IMR-90 (cell line): ENCODE measurements around the gene CYP26A1. TPM values are rescaled to one million over a fixed set of nuclear protein-coding genes. Genes with fewer than 3 reads are reported as not detected.

Experiments
- ATAC-seq: fragments of 200-7000 bp; cut with Tn5 transposase; 2 replicates; pipeline ENCODE4 v1.9.1; 2020; ENCODE audit warnings: low read depth, mild to moderate bottlenecking, moderate library complexity
- BruUV-seq: library from RNA; stranded (reverse); fragments of 400-500 nt; replicated peaks from 2 replicates; lab custom pipeline; 2021; lab: Mats Ljungman, UMichigan
- CTCF ChIA-PET: fragments of 300-600 bp; formaldehyde crosslinking; extraction: SDS; loops from one replicate; lab custom pipeline; 2021; ENCODE audit warnings: antibody characterized with exemption; lab: Yijun Ruan, JAX
- POLR2A ChIA-PET: fragments of 300-600 bp; sonication (Branson Sonifier 250); formaldehyde crosslinking; loops from one replicate; lab custom pipeline; 2022; ENCODE audit warnings: antibody characterized with exemption; ENCODE audit not compliant: unreplicated experiment; lab: Charles Lee
- DNase-seq: peaks from one replicate; pipeline ENCODE4 v3.0.0; 2013
- H2AFZ ChIP-seq: replicated peaks from 2 replicates; pipeline ENCODE3; 2013; ENCODE audit warnings: low read length, mild to moderate bottlenecking; ENCODE audit not compliant: poor library complexity
- H2AK5ac ChIP-seq: 2 replicates; pipeline ENCODE4 v1.6.1; 2013; ENCODE audit warnings: low read depth, low read length, inconsistent platforms
- H2AK9ac ChIP-seq: replicated peaks from 2 replicates; pipeline ENCODE3; 2013; ENCODE audit warnings: mild to moderate bottlenecking, low read depth, low read length, moderate library complexity; ENCODE audit not compliant: poor library complexity
- H2BK120ac ChIP-seq: 2 replicates; pipeline ENCODE4 v1.6.1; 2013; ENCODE audit warnings: low read depth, low read length, inconsistent platforms
- H2BK15ac ChIP-seq: 3 replicates; pipeline ENCODE4 v1.6.1; 2013; ENCODE audit warnings: low read depth, low read length, inconsistent platforms
- H2BK20ac ChIP-seq: 2 replicates; pipeline ENCODE4 v1.6.1; 2013; ENCODE audit warnings: low read depth, mild to moderate bottlenecking, inconsistent platforms, low read length, moderate library complexity
- H2BK5ac ChIP-seq: 2 replicates; pipeline ENCODE4 v1.6.1; 2013; ENCODE audit warnings: mild to moderate bottlenecking, low read depth, low read length, inconsistent platforms; ENCODE audit not compliant: poor library complexity, severe bottlenecking
- H3K14ac ChIP-seq: replicated peaks from 2 replicates; pipeline ENCODE4 v1.6.1; 2013; ENCODE audit warnings: low read depth, low read length, inconsistent platforms
- H3K18ac ChIP-seq: 2 replicates; pipeline ENCODE4 v1.6.1; 2013; ENCODE audit warnings: low read depth, low read length, control low read depth
- H3K23ac ChIP-seq: 2 replicates; pipeline ENCODE4 v1.6.1; 2013; ENCODE audit warnings: low read depth, low read length, inconsistent platforms
- H3K27ac ChIP-seq: 2 replicates; pipeline ENCODE4 v1.5.1; 2013; ENCODE audit warnings: mild to moderate bottlenecking, control low read depth, low read length; ENCODE audit not compliant: insufficient read depth
- H3K27me3 ChIP-seq: 2 replicates; pipeline ENCODE4 v1.6.1; 2013; ENCODE audit warnings: low read length; ENCODE audit not compliant: control insufficient read depth, insufficient read depth
- H3K36me3 ChIP-seq: 2 replicates; pipeline ENCODE4 v1.6.1; 2013; ENCODE audit warnings: low read length, mixed read lengths; ENCODE audit not compliant: control insufficient read depth, insufficient read depth
- H3K4ac ChIP-seq: 2 replicates; pipeline ENCODE4 v1.6.1; 2013; ENCODE audit warnings: low read depth, low read length, inconsistent platforms
- H3K4me1 ChIP-seq: 2 replicates; pipeline ENCODE4 v1.6.1; 2013; ENCODE audit warnings: low read length, mixed read lengths; ENCODE audit not compliant: control insufficient read depth, insufficient read depth
- H3K4me2 ChIP-seq: 2 replicates; pipeline ENCODE4 v1.6.1; 2013; ENCODE audit warnings: low read depth, mild to moderate bottlenecking, control low read depth, low read length, moderate library complexity
- H3K4me3 ChIP-seq: 2 replicates; pipeline ENCODE4 v1.5.1; 2013; ENCODE audit warnings: low read depth, mild to moderate bottlenecking, control low read depth, low read length, moderate library complexity; ENCODE audit not compliant: insufficient read depth
- H3K56ac ChIP-seq: 2 replicates; pipeline ENCODE4 v1.6.1; 2013; ENCODE audit warnings: low read length, inconsistent platforms; ENCODE audit not compliant: insufficient read depth; ENCODE audit errors: extremely low read depth
- H3K79me1 ChIP-seq, 2 experiments: 2 replicates each; pipeline ENCODE4 v1.6.1; 2013; ENCODE audit warnings: low read length in 2 of 2, inconsistent platforms in 1 of 2, low read depth in 1 of 2
- H3K9ac ChIP-seq: 2 replicates; pipeline ENCODE4 v1.6.1; 2013; ENCODE audit warnings: low read depth, low read length, control low read depth
- H3K9me1 ChIP-seq: 2 replicates; pipeline ENCODE4 v1.6.1; 2013; ENCODE audit warnings: low read length, inconsistent platforms; ENCODE audit not compliant: insufficient read depth
- H3K9me3 ChIP-seq: 2 replicates; pipeline ENCODE4 v1.6.1; 2013; ENCODE audit warnings: low read length; ENCODE audit not compliant: control insufficient read depth, insufficient read depth
- H4K20me1 ChIP-seq: 2 replicates; pipeline ENCODE4 v1.6.1; 2013; ENCODE audit warnings: low read length, inconsistent platforms; ENCODE audit not compliant: insufficient read depth
- H4K5ac ChIP-seq: 2 replicates; pipeline ENCODE4 v1.6.1; 2013; ENCODE audit warnings: mild to moderate bottlenecking, low read depth, low read length, control low read depth
- H4K8ac ChIP-seq, 2 experiments: 2 replicates each; pipeline ENCODE4 v1.6.1; 2013; ENCODE audit warnings: low read depth in 2 of 2, low read length in 2 of 2, control low read depth in 1 of 2, inconsistent platforms in 1 of 2
- H4K91ac ChIP-seq: 2 replicates; pipeline ENCODE4 v1.6.1; 2013; ENCODE audit warnings: low read depth, low read length, inconsistent platforms; ENCODE audit not compliant: insufficient read depth
- BHLHE40 ChIP-seq: fragments of 150-350 bp; IDR thresholded peaks from 2 replicates; pipeline ENCODE4 v1.6.1; 2016; ENCODE audit warnings: mild to moderate bottlenecking, low read depth, low read length
- CEBPB ChIP-seq: IDR thresholded peaks from 2 replicates; pipeline ENCODE4 v1.6.1; 2012; ENCODE audit warnings: low read depth, low read length, improper control_type of control experiment
- CHD1 ChIP-seq: IDR thresholded peaks from 2 replicates; pipeline ENCODE4 v1.6.1; 2012; ENCODE audit warnings: low read depth, low read length, improper control_type of control experiment
- FOS ChIP-seq: fragments of 150-350 bp; IDR thresholded peaks from 2 replicates; pipeline ENCODE4 v1.6.1; 2016; ENCODE audit warnings: low read depth, low read length
- MAFK ChIP-seq: IDR thresholded peaks from 2 replicates; pipeline ENCODE4 v1.6.1; 2012; ENCODE audit warnings: low read depth, low read length, improper control_type of control experiment
- MAZ ChIP-seq: IDR thresholded peaks from 2 replicates; pipeline ENCODE4 v1.6.1; 2012; ENCODE audit warnings: low read depth, mild to moderate bottlenecking, low read length, improper control_type of control experiment, moderate library complexity, borderline replicate concordance
- MXI1 ChIP-seq: IDR thresholded peaks from 2 replicates; pipeline ENCODE4 v1.6.1; 2012; ENCODE audit warnings: low read depth, mild to moderate bottlenecking, low read length, moderate library complexity, borderline replicate concordance
- NFE2L2 ChIP-seq: fragments of 150-350 bp; IDR thresholded peaks from 2 replicates; pipeline ENCODE4 v1.6.1; 2016; ENCODE audit warnings: low read depth, mild to moderate bottlenecking, low read length
- POLR2A ChIP-seq: IDR thresholded peaks from 2 replicates; pipeline ENCODE4 v1.6.1; 2012; ENCODE audit warnings: mild to moderate bottlenecking, low read depth, low read length
- RAD21 ChIP-seq: IDR thresholded peaks from 2 replicates; pipeline ENCODE4 v1.6.1; 2012; ENCODE audit warnings: low read length, improper control_type of control experiment
- RCOR1 ChIP-seq: IDR thresholded peaks from 2 replicates; pipeline ENCODE4 v1.6.1; 2012; ENCODE audit warnings: mild to moderate bottlenecking, low read length, improper control_type of control experiment; ENCODE audit not compliant: insufficient replicate concordance
- RFX5 ChIP-seq: IDR thresholded peaks from 2 replicates; pipeline ENCODE4 v1.8.0; 2012; ENCODE audit warnings: low read depth, mild to moderate bottlenecking, low read length, moderate library complexity
- SMC3 ChIP-seq: fragments of 150-350 bp; IDR thresholded peaks from 2 replicates; pipeline ENCODE4 v1.6.1; 2016; ENCODE audit warnings: low read depth, mild to moderate bottlenecking, antibody characterized with exemption, low read length, moderate library complexity
- WGBS, 2 experiments: methylation state at CpG; one replicate each; pipeline versions ENCODE4 v1.1.5 to v1.1.7; 2013; ENCODE audit warnings: missing lambda C conversion rate in 2 of 2; ENCODE audit not compliant: insufficient read length in 1 of 2; ENCODE audit errors: extremely low coverage in 2 of 2; 5-methylcytosine and 5-hydroxymethylcytosine counted together
- dilution Hi-C: fragments of 300-500 bp; cut with HindIII; formaldehyde crosslinking; loops from one replicate; pipeline ENCODE4 v1.14.3; 2018; ENCODE audit warnings: low sequenced_read_pairs; ENCODE audit not compliant: unreplicated experiment
- in situ Hi-C: fragments of 300-500 bp; cut with MboI; formaldehyde crosslinking; loops from 3 replicates; pipeline ENCODE4 v1.14.3; 2019; ENCODE audit warnings: low sequenced_read_pairs, inconsistent platforms, mixed read lengths
- intact Hi-C: fragments of 100-400 bp; cut with micrococcal nuclease; formaldehyde crosslinking; loops from 2 replicates; pipeline ENCODE4 v1.10.0; 2022
- polyA plus RNA-seq, 3 experiments: library from polyadenylated mRNA; depleted of rRNA; stranded (reverse); fragments of >200 nt; gene quantifications; 2 replicates each; pipeline ENCODE4 v1.2.3, GENCODE V29; 2012; ENCODE audit warnings: low replicate concordance in 1 of 3
- total RNA-seq: library from RNA; depleted of rRNA; stranded (reverse); fragments of >200 nt; gene quantifications from 2 replicates; pipeline ENCODE4 v1.2.3, GENCODE V29; 2012
- TF ChIP-seq, protein P1 (sequence below): conservative IDR thresholded peaks from 2 replicates; pipeline ENCODE4 v1.5.1; 2012; ENCODE audit warnings: mild to moderate bottlenecking, low read depth, low read length, improper control_type of control experiment
- TF ChIP-seq, protein P2 (sequence below): fragments of 150-350 bp; IDR thresholded peaks from 2 replicates; pipeline ENCODE4 v1.6.1; 2017; ENCODE audit warnings: mild to moderate bottlenecking, antibody characterized with exemption, low read length, low read depth
- TF ChIP-seq, protein P3 (sequence below): fragments of 150-350 bp; IDR thresholded peaks from 2 replicates; pipeline ENCODE4 v1.6.1; 2016; ENCODE audit warnings: low read depth, mild to moderate bottlenecking, low read length, moderate library complexity, borderline replicate concordance

The CYP26A1 gene
- total and polyA plus RNA-seq, 2 of the 4 experiments (the other 2 are of a cell fraction) = 0.15 TPM; not detected in 1

DNA sequence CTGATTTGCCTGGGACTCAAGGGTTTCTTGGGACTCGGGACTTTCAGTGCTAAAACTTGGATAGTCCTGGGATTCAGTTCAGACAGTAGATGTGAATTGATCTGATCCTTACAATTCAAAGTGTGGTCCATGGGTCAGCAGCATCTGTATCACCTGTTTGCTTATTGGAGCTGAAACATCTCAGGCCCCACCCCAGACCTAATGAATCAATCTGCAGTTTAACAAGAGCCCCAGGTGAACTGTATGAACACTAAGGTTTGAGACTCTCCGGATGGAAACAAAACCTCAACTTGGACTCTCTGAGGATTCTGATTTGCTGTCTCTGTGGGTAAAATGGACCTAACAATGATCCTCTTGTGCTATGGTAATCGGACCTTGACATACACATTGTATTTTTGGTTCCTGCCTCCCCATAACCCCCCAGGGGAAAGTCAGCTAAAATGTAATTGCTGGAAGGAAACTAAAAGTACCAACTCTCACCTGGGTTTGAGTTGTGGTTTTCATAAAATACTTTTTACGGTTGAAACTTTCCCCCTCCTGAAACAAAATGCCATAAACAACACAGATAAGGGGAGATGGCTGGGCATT, 11.7 kb downstream of the CYP26A1 start:
- intact Hi-C loops (no loop called here), dilution Hi-C loops (no loop called here), in situ Hi-C loops (loop anchor here (10.0 kb wide), 1 partner anchor 429 kb away; no protein-coding TSS in a partner anchor)
- Histone ChIP-seq H3K4ac (no peak overlapping the region), H4K91ac (no peak overlapping the region), H2AK5ac (no peak overlapping the region), H2AFZ (no peak overlapping the region), H3K27me3 (peaks cover 25% of the 10 kb centered on the region), H2BK120ac (no peak overlapping the region), H4K5ac (no peak overlapping the region), H3K18ac (no peak overlapping the region), H3K14ac (no peak overlapping the region), H3K4me2 (no peak overlapping the region), H4K20me1 (no peaks in the 10 kb centered on the region), H3K9me1 (no peaks in the 10 kb centered on the region), H3K9me3 (no peaks in the 10 kb centered on the region), H4K8ac (no peak overlapping the region), H3K23ac (no peak overlapping the region), H3K27ac (no peak overlapping the region), H3K36me3 (no peaks in the 10 kb centered on the region), H3K9ac (no peak overlapping the region), H2BK5ac (no peak overlapping the region), H2BK15ac (no peak overlapping the region), H3K4me1 (0 out of 2 replicates have a peak, but pooled peaks cover 1% of the 10 kb centered on the region), H3K56ac (no peak overlapping the region), H2BK20ac (no peak overlapping the region), H2AK9ac (no peak overlapping the region), H3K4me3 (no peak overlapping the region), H3K79me1 (no peaks in the 10 kb centered on the region)
- POLR2A ChIA-PET = no interaction called here
- TF ChIP-seq MXI1 (no peak), CHD1 (no peak), RFX5 (no peak), FOS (no peak), CEBPB (no peak), SMC3 (no peak), MAZ (no peak), MAFK (no peak), NFE2L2 (no peak), RAD21 (no peak), POLR2A (no peak), BHLHE40 (no peak), RCOR1 (no peak)
- TF ChIP-seq, protein P1, sequence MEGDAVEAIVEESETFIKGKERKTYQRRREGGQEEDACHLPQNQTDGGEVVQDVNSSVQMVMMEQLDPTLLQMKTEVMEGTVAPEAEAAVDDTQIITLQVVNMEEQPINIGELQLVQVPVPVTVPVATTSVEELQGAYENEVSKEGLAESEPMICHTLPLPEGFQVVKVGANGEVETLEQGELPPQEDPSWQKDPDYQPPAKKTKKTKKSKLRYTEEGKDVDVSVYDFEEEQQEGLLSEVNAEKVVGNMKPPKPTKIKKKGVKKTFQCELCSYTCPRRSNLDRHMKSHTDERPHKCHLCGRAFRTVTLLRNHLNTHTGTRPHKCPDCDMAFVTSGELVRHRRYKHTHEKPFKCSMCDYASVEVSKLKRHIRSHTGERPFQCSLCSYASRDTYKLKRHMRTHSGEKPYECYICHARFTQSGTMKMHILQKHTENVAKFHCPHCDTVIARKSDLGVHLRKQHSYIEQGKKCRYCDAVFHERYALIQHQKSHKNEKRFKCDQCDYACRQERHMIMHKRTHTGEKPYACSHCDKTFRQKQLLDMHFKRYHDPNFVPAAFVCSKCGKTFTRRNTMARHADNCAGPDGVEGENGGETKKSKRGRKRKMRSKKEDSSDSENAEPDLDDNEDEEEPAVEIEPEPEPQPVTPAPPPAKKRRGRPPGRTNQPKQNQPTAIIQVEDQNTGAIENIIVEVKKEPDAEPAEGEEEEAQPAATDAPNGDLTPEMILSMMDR = no peak
- TF ChIP-seq, protein P2, sequence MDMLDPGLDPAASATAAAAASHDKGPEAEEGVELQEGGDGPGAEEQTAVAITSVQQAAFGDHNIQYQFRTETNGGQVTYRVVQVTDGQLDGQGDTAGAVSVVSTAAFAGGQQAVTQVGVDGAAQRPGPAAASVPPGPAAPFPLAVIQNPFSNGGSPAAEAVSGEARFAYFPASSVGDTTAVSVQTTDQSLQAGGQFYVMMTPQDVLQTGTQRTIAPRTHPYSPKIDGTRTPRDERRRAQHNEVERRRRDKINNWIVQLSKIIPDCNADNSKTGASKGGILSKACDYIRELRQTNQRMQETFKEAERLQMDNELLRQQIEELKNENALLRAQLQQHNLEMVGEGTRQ = no peak
- TF ChIP-seq, protein P3, sequence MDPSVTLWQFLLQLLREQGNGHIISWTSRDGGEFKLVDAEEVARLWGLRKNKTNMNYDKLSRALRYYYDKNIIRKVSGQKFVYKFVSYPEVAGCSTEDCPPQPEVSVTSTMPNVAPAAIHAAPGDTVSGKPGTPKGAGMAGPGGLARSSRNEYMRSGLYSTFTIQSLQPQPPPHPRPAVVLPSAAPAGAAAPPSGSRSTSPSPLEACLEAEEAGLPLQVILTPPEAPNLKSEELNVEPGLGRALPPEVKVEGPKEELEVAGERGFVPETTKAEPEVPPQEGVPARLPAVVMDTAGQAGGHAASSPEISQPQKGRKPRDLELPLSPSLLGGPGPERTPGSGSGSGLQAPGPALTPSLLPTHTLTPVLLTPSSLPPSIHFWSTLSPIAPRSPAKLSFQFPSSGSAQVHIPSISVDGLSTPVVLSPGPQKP = no peak
- no CpG with 5 or more reads among the region's 4 CpGs for WGBS, 2 experiments
- ATAC-seq (no peak), DNase-seq (no peak)
- BruUV-seq = no TSS peak
- CTCF ChIA-PET = no interaction called here
